AG04449 (cell line): Measurements from ENCODE around the gene STAB1.

Source experiments
- CTCF ChIA-PET: fragments of 350-600 bp; formaldehyde crosslinking; extraction: SDS; loops from one replicate; lab custom pipeline; 2021; ENCODE audit warnings: antibody characterized with exemption; lab: Yijun Ruan, JAX
- POLR2A ChIA-PET: fragments of 400-600, 350-600 bp; formaldehyde crosslinking; extraction: SDS; loops from one replicate; lab custom pipeline; 2020; ENCODE audit warnings: antibody characterized with exemption, inconsistent platforms; lab: Yijun Ruan, JAX
- DNase-seq: peaks from one replicate; pipeline ENCODE4 v3.0.0-alpha.2; 2010; ENCODE audit warnings: low read depth, low spot score
- H3K4me3 ChIP-seq: 2 replicates; pipeline ENCODE4 v1.5.1; 2011; ENCODE audit warnings: low read depth, mild to moderate bottlenecking, control low read depth, low read length
- CTCF ChIP-seq: IDR thresholded peaks from one replicate; pipeline ENCODE4 v1.5.1; 2011; ENCODE audit warnings: mild to moderate bottlenecking, moderate library complexity, low read length, control low read depth, inconsistent platforms; ENCODE audit not compliant: insufficient read depth; ENCODE audit errors: missing control alignments

STAB1 gene

GRCh38 chr3:52471371-52472238 lies 23.5 kb upstream of the STAB1 start:
- no peak for DNase-seq
- H3K4me3 ChIP-seq = no peak overlapping the region
- peak; percentile 56 for TF ChIP-seq CTCF
- CTCF ChIA-PET = interaction anchor here (0.6 to 3.6 kb wide), 16 partner anchors 9 to 236 kb away, joined by 3 to 19 read pairs (median 4); partner anchors contain the start of gene TNNC1
- POLR2A ChIA-PET = no interaction called here

- POLR2A ChIA-PET = no interaction called here
These were observed 22.7 kb upstream of the STAB1 start for GRCh38 chr3:52472239-52473000.

GRCh38 chr3:52473026-52473425 lies 22.1 kb upstream of the STAB1 start:
- no peak overlapping the region for H3K4me3 ChIP-seq
- no peak for TF ChIP-seq CTCF
- no peak for DNase-seq
- POLR2A ChIA-PET = no interaction called here
- CTCF ChIA-PET = interaction anchor here (1.6 to 3.6 kb wide), 5 partner anchors 8 to 209 kb away, joined by 3 to 19 read pairs (median 7); no protein-coding TSS in a partner anchor

More at GRCh38 chr3:52472239-52473000, 22.7 kb upstream of the STAB1 start:
- TF ChIP-seq CTCF = no peak
- CTCF ChIA-PET = interaction anchor here (0.6 to 3.6 kb wide), 14 partner anchors 9 to 235 kb away, joined by 3 to 19 read pairs (median 4); partner anchors contain the start of gene TNNC1
- DNase-seq = no peak
- H3K4me3 ChIP-seq = no peak overlapping the region

- DNase-seq = no peak
- no peak overlapping the region for H3K4me3 ChIP-seq
- ChIA-PET POLR2A (no interaction called here), CTCF (no interaction called here)
- no peak for TF ChIP-seq CTCF
These were observed 17.9 kb upstream of the STAB1 start for GRCh38 chr3:52477076-52477795.

GRCh38 chr3:52477796-52478095 lies 17.4 kb upstream of the STAB1 start:
- ChIA-PET CTCF (no interaction called here), POLR2A (no interaction called here)
- no peak for DNase-seq
- no peak for TF ChIP-seq CTCF
- no peak overlapping the region for H3K4me3 ChIP-seq
